ENCODE results near the gene LCN12. TPM values are rescaled to one million over a fixed set of nuclear protein-coding genes. Genes with fewer than 3 reads are reported as not detected.

The LCN12 gene
- total RNA-seq, 2 donors from 2014 or later = 0.27 TPM; not detected in 1

DNA sequence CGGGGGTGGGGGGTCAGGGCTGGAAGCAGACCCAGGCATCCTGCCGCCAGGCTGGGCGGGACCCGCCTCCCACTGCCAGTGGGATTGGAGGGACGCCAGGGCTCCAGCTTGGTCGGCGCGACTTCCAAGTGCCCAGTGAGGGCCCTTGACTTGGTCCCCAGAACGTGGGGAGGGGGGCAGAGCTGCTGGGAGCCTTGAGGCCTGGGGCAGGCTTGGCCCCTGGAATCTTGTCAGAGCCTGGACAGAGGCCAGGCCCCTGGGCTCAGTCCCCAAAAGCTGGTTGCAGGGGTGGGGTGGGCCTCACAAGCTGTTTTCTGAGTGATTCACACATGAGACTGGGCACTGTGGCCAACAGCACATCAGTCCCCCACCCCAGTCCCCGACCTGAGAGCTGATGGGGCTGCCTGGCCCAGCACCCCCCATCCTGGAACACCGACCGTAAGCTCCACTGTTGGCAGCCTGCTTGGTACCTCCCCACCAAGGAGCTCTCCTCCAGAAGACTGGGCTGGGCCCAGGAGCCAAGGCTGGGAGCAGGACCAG is 43.8 kb downstream of the LCN12 start:
- DNase-seq (ENCODE audit: low spot score) = no peak
- Histone ChIP-seq H3K36me3 (no peaks in the 10 kb centered on the region), H3K4me3 (peak overlapping the region; percentile 63), H3K9me3 (no peaks in the 10 kb centered on the region), H3K27ac (peak overlapping the region in 1 of 2 donors; percentile 54), H3K4me1 (ENCODE audit: control insufficient read depth in 1 of 2, low read depth in 2 of 2) (peaks cover 24 to 37% of the 10 kb centered on the region in 2 donors), H3K27me3 (replicated peaks; ENCODE audit: insufficient read depth) (no peaks in the 10 kb centered on the region)
- no peak for ATAC-seq (ENCODE audit: insufficient number of reproducible peaks, low FRiP score, low read depth)
- TF ChIP-seq CTCF (IDR thresholded peaks at IDR 0.05) = no peak

GRCh38 chr9:136996361-136997292 is 44.6 kb downstream of the LCN12 start, which contains the start of gene CLIC3:
Gene CLIC3, minus strand, starts transcription at chr9:136996568. Its CDS starts 25 bp downstream, at chr9:136996543.
- Histone ChIP-seq H3K9me3 (no peaks in the 10 kb centered on the region), H3K4me1 (ENCODE audit: control insufficient read depth in 1 of 2, low read depth in 2 of 2) (peaks cover 24 to 37% of the 10 kb centered on the region in 2 donors), H3K36me3 (no peaks in the 10 kb centered on the region), H3K4me3 (peak within 1 kb of the TSS; percentile 63), H3K27me3 (replicated peaks; ENCODE audit: insufficient read depth) (no peaks in the 10 kb centered on the region), H3K27ac (peak within 1 kb of the TSS in 1 of 2 donors; percentile 54)
- no peak for TF ChIP-seq CTCF (IDR thresholded peaks at IDR 0.05)
- no peak for DNase-seq (ENCODE audit: low spot score)
- ATAC-seq (ENCODE audit: insufficient number of reproducible peaks, low FRiP score, low read depth) = no peak

DNA sequence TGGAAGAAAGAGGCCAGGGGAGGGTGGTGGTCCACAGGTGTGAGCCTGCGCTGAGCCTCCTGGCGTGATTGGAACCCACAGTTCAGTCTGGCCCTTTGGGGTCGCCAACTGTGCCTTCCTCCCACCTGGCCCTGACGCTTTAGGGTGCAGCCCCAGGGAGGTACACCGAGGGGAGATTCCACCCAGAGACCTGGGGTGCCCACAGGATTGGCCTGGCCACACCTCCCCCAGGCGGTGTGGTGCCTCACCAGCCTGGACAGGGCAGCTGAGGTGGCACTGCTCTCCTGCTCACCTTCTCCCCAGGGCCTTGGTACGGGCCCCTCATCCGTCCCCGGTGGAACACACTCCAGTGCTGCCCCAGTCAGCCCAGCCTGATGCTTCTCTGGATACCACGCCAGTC is 45.3 kb downstream of the LCN12 start:
- peaks cover 24 to 37% of the 10 kb centered on the region in 2 donors for H3K4me1 ChIP-seq (ENCODE audit: control insufficient read depth in 1 of 2, low read depth in 2 of 2)
- DNase-seq (ENCODE audit: low spot score) (no peak), ATAC-seq (ENCODE audit: insufficient number of reproducible peaks, low FRiP score, low read depth) (no peak)
- H3K27ac ChIP-seq = no peak overlapping the region
- no peak overlapping the region for H3K4me3 ChIP-seq
- H3K27me3 ChIP-seq (replicated peaks; ENCODE audit: insufficient read depth) = no peaks in the 10 kb centered on the region
- H3K9me3 ChIP-seq = no peaks in the 10 kb centered on the region
- TF ChIP-seq CTCF (IDR thresholded peaks at IDR 0.05) = no peak
- H3K36me3 ChIP-seq = no peaks in the 10 kb centered on the region

GRCh38 chr9:136997830-136998234 is 45.8 kb downstream of the LCN12 start:
- ATAC-seq (ENCODE audit: insufficient number of reproducible peaks, low FRiP score, low read depth) (no peak), DNase-seq (ENCODE audit: low spot score) (no peak)
- peaks cover 22 to 33% of the 10 kb centered on the region in 2 donors for H3K4me1 ChIP-seq (ENCODE audit: control insufficient read depth in 1 of 2, low read depth in 2 of 2)
- H3K4me3 ChIP-seq = no peak overlapping the region
- H3K27ac ChIP-seq = no peak overlapping the region
- no peaks in the 10 kb centered on the region for H3K36me3 ChIP-seq
- H3K27me3 ChIP-seq (replicated peaks; ENCODE audit: insufficient read depth) = no peaks in the 10 kb centered on the region
- H3K9me3 ChIP-seq = no peaks in the 10 kb centered on the region
- TF ChIP-seq CTCF (IDR thresholded peaks at IDR 0.05) = no peak

DNA sequence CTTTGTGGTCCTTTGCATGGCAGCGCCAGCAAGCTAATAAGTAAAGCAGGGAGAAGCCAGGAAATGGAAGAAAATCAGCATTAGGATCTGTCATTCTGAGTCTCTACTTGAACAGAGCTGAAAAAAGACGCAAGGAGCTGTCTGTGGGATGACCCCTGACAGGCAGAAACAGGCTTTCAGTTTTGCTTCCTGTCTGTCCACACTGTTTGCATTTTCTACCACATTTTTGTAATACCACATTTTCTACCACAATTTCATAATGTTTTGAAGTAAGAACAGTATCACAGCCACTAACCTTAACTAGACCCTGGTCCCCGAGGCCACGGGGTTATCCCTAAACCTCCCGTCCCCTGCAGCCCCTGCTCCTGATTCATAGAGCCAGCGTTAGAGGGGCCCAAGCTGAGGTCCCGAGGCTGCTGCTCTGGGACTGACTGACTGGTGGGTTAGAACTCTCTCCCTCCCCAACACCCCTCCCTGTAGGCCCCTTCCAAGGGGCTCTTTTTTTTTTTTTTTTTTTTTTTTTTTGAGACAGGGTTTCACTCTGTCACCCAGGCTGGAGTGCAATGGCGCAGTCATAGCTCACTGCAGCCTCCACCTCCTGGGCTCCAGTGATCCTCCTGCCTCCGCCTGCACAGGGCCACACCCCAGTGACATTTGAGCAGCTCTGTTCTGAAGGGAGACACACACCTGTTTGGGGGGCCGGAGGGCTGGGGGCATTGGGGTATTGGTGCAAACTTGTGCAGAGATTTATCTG is 48.3 kb downstream of the LCN12 start:
- Histone ChIP-seq H3K36me3 (no peaks in the 10 kb centered on the region), H3K4me3 (no peak overlapping the region), H3K27me3 (replicated peaks; ENCODE audit: insufficient read depth) (no peaks in the 10 kb centered on the region), H3K27ac (no peak overlapping the region), H3K9me3 (no peaks in the 10 kb centered on the region), H3K4me1 (ENCODE audit: control insufficient read depth in 1 of 2, low read depth in 2 of 2) (peaks cover 15 to 18% of the 10 kb centered on the region in 2 donors)
- TF ChIP-seq CTCF (IDR thresholded peaks at IDR 0.05) = no peak
- DNase-seq (ENCODE audit: low spot score) = no peak
- ATAC-seq (ENCODE audit: insufficient number of reproducible peaks, low FRiP score, low read depth) = no peak
